ENCODE results near the gene GALT. TPM values are rescaled to one million over a fixed set of nuclear protein-coding genes. Genes with fewer than 3 reads are reported as not detected.

GALT gene
- total RNA-seq, 1 experiment from 2014 or later, result 27.6 TPM

DNA sequence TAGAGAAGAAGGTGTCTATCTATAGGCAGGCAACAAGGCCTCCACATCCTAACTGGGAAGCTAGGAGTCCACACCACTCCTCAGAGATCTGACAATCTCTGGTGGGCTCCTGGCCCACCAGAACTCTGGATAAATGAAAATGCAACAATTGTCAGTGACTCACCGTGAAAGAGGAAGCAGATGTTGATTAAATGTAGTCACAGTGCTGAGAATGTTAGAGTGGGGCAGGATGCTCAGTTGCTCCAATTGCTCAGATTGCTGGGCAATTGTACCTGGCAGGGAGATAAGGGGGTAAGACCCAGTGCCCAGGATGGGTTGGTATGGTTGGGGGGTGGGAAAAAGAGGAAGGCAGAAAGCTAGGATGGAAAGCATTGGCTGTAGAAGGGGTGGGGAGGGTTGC lies 40.3 kb downstream of the GALT start:
- Histone ChIP-seq H3K9me3 (ENCODE audit: low read depth, low read length, poor library complexity, severe bottlenecking) (no peaks in the 10 kb centered on the region), H3K36me3 (ENCODE audit: insufficient read depth, low read length, poor library complexity, severe bottlenecking) (no peaks in the 10 kb centered on the region), H3K27ac (ENCODE audit: low read depth, low read length, poor library complexity, severe bottlenecking) (no peak overlapping the region), H3K4me1 (ENCODE audit: insufficient read depth, low read length, poor library complexity, severe bottlenecking) (no peaks in the 10 kb centered on the region), H3K4me3 (ENCODE audit: low read depth, low read length, poor library complexity, severe bottlenecking) (no peak overlapping the region), H3K27me3 (replicated peaks; ENCODE audit: insufficient read depth, low read depth, low read length, poor library complexity) (no peaks in the 10 kb centered on the region)
- CTCF ChIA-PET, result no interaction called here
- TF ChIP-seq, protein P1, sequence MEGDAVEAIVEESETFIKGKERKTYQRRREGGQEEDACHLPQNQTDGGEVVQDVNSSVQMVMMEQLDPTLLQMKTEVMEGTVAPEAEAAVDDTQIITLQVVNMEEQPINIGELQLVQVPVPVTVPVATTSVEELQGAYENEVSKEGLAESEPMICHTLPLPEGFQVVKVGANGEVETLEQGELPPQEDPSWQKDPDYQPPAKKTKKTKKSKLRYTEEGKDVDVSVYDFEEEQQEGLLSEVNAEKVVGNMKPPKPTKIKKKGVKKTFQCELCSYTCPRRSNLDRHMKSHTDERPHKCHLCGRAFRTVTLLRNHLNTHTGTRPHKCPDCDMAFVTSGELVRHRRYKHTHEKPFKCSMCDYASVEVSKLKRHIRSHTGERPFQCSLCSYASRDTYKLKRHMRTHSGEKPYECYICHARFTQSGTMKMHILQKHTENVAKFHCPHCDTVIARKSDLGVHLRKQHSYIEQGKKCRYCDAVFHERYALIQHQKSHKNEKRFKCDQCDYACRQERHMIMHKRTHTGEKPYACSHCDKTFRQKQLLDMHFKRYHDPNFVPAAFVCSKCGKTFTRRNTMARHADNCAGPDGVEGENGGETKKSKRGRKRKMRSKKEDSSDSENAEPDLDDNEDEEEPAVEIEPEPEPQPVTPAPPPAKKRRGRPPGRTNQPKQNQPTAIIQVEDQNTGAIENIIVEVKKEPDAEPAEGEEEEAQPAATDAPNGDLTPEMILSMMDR (conservative IDR thresholded peaks at IDR 0.05; ENCODE audit: low read depth, low read length), result no peak
- TF ChIP-seq EZH2 (IDR thresholded peaks at IDR 0.05; ENCODE audit: borderline replicate concordance, low read depth, low read length, poor library complexity, severe bottlenecking), result no peak
- POLR2A ChIA-PET (ENCODE audit: low non-redundant PET), result no interaction called here
- intact Hi-C loops (cut with micrococcal nuclease; ENCODE audit: unreplicated experiment), result no loop called here
- DNase-seq (ENCODE audit: low spot score), result no peak
- BruUV-seq (replicated peaks), result no TSS peak

DNA sequence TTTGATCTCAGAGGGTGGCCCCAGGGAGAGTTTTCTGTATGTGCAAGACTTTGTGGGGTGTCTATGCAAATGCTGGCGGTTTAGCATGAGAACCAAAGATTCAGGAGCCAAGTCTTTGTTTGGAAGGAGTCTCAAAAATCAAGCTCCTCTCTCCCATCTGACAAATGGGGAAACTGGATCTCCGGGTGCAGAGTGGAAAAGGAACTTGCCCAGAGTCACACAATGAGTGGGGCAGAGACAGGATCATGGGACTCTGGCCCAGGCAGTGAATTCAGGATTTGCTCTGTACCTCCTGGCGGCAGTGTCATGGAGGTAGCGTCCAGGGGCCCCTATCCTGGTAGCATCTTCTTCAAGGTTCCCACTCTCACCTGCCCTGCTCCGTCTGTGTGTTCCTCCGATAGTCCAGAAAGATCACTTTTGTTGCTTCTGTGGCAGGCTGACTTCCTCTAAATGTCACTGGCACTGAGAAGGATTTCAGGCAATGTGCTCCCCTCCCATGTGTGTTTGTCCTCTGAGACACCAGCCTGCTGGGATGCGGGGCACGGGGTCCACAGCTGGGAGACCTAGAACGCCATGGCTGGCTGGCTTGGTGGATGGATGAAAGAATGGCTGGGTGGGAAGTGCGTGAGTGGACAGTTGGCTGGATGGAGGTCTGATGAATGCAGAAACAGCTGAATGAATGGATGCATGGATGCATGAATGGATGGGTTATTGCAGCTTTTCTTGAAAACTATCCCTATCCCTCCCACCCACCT lies 41.0 kb downstream of the GALT start:
- ChIA-PET CTCF (no interaction called here), POLR2A (ENCODE audit: low non-redundant PET) (no interaction called here)
- no peaks in the 10 kb centered on the region for H3K4me1 ChIP-seq (ENCODE audit: insufficient read depth, low read length, poor library complexity, severe bottlenecking)
- H3K36me3 ChIP-seq (ENCODE audit: insufficient read depth, low read length, poor library complexity, severe bottlenecking), result no peaks in the 10 kb centered on the region
- no peak overlapping the region for H3K27ac ChIP-seq (ENCODE audit: low read depth, low read length, poor library complexity, severe bottlenecking)
- no peak overlapping the region for H3K4me3 ChIP-seq (ENCODE audit: low read depth, low read length, poor library complexity, severe bottlenecking)
- H3K27me3 ChIP-seq (replicated peaks; ENCODE audit: insufficient read depth, low read depth, low read length, poor library complexity), result no peaks in the 10 kb centered on the region
- no peak for TF ChIP-seq EZH2 (IDR thresholded peaks at IDR 0.05; ENCODE audit: borderline replicate concordance, low read depth, low read length, poor library complexity, severe bottlenecking)
- TF ChIP-seq, protein P1 (conservative IDR thresholded peaks at IDR 0.05; ENCODE audit: low read depth, low read length), result no peak
- BruUV-seq (replicated peaks), result no TSS peak
- no peaks in the 10 kb centered on the region for H3K9me3 ChIP-seq (ENCODE audit: low read depth, low read length, poor library complexity, severe bottlenecking)
- intact Hi-C loops (cut with micrococcal nuclease; ENCODE audit: unreplicated experiment), result no loop called here
- DNase-seq (ENCODE audit: low spot score), result no peak

DNA sequence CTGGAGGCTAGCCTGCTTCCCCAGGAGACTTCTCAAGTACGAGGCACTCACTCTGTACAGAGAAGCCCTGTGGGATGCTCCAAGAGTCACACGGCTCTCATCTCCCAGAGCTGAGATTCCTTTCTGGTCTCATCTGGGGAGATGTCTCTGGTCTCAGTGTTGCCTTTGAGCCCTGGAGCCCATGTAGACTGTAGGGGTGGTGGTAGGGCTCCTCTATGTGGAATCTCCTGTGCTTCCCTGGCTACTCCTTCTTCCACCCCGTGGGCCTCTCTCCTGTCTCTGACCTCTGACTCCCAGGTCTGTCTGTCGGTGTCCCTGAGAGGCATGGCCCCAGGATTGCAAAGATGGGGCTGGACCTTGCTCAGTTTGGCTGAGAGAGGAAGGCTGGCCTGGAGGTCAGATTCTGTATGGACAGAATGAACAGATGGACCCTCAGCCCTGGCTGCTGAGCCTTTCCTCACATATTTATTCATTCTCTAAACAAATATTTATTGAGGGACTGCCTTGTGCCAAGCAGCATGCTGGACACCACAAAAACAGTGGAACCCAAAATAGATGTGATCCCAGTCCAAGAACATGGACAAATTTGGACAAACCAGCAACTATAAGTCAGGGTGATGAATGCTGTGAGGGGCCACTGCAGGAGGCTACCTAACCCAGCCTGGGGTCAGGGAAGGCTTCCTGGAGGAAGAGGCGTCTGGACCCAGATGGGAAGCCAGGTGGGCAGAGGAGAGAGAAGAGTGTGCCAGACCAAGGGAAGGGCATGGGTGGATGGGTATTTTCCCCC lies 42.0 kb downstream of the GALT start:
- no peak for TF ChIP-seq EZH2 (IDR thresholded peaks at IDR 0.05; ENCODE audit: borderline replicate concordance, low read depth, low read length, poor library complexity, severe bottlenecking)
- TF ChIP-seq, protein P1 (conservative IDR thresholded peaks at IDR 0.05; ENCODE audit: low read depth, low read length), result no peak
- BruUV-seq (replicated peaks), result no TSS peak
- DNase-seq (ENCODE audit: low spot score), result no peak
- Histone ChIP-seq H3K36me3 (ENCODE audit: insufficient read depth, low read length, poor library complexity, severe bottlenecking) (no peaks in the 10 kb centered on the region), H3K9me3 (ENCODE audit: low read depth, low read length, poor library complexity, severe bottlenecking) (no peaks in the 10 kb centered on the region), H3K27ac (ENCODE audit: low read depth, low read length, poor library complexity, severe bottlenecking) (no peak overlapping the region), H3K4me3 (ENCODE audit: low read depth, low read length, poor library complexity, severe bottlenecking) (no peak overlapping the region), H3K4me1 (ENCODE audit: insufficient read depth, low read length, poor library complexity, severe bottlenecking) (no peaks in the 10 kb centered on the region), H3K27me3 (replicated peaks; ENCODE audit: insufficient read depth, low read depth, low read length, poor library complexity) (no peaks in the 10 kb centered on the region)
- ChIA-PET POLR2A (ENCODE audit: low non-redundant PET) (no interaction called here), CTCF (no interaction called here)
- intact Hi-C loops (cut with micrococcal nuclease; ENCODE audit: unreplicated experiment), result no loop called here

Measured in A673 (cell line).